H1 (cell line): ENCODE data around the gene FADS3. TPM values are rescaled to one million over a fixed set of nuclear protein-coding genes. Genes with fewer than 3 reads are reported as not detected.

ENCODE experiments used
- CTCF ChIA-PET: fragments of 300-600 bp; sonication (Branson Sonifier 250); formaldehyde crosslinking; loops from one replicate; lab custom pipeline; 2021; ENCODE audit not compliant: partially characterized antibody; lab: Charles Lee
- POLR2A ChIA-PET: fragments of 300-600 bp; sonication (Branson Sonifier 250); formaldehyde crosslinking; loops from one replicate; lab custom pipeline; 2021; ENCODE audit warnings: inconsistent platforms; ENCODE audit not compliant: partially characterized antibody; lab: Charles Lee
- DNase-seq, 2 experiments: peaks; one replicate each; pipeline versions ENCODE4 v3.0.0 to v3.0.0-alpha.2; 2010 to 2022; ENCODE audit warnings: low spot score in 2 of 2, low read depth in 1 of 2, mixed read lengths in 1 of 2
- FAIRE-seq: peaks from 2 replicates; lab custom pipeline; 2011; peaks lifted over from hg19 to GRCh38; lab: Jason Lieb, UNC
- H2AFZ ChIP-seq: 2 replicates; pipeline ENCODE4 v1.8.1; 2012; ENCODE audit warnings: low read length, inconsistent platforms
- H2AK5ac ChIP-seq: 2 replicates; pipeline ENCODE4 v1.6.1; 2013; ENCODE audit warnings: low read depth, low read length
- H2BK120ac ChIP-seq: replicated peaks from 2 replicates; pipeline ENCODE3; 2013; ENCODE audit warnings: low read depth, low read length, inconsistent platforms
- H2BK12ac ChIP-seq: 2 replicates; pipeline ENCODE4 v1.6.1; 2013; ENCODE audit warnings: low read depth, low read length
- H2BK15ac ChIP-seq: 2 replicates; pipeline ENCODE4 v1.6.1; 2013; ENCODE audit warnings: low read length
- H2BK20ac ChIP-seq: 2 replicates; pipeline ENCODE4 v1.6.1; 2013; ENCODE audit warnings: low read length
- H2BK5ac ChIP-seq: 2 replicates; pipeline ENCODE4 v1.6.1; 2013; ENCODE audit warnings: low read depth, low read length
- H3K14ac ChIP-seq: 2 replicates; pipeline ENCODE4 v1.6.1; 2013; ENCODE audit warnings: inconsistent platforms; ENCODE audit not compliant: insufficient read length
- H3K18ac ChIP-seq: 2 replicates; pipeline ENCODE4 v1.6.1; 2013; ENCODE audit warnings: low read length; ENCODE audit errors: extremely low read depth
- H3K23ac ChIP-seq: 2 replicates; pipeline ENCODE4 v1.6.1; 2013; ENCODE audit warnings: inconsistent platforms; ENCODE audit not compliant: insufficient read length
- H3K23me2 ChIP-seq: 2 replicates; pipeline ENCODE4 v1.6.1; 2013; ENCODE audit warnings: low read depth, low read length
- H3K27ac ChIP-seq: 2 replicates; pipeline ENCODE4 v1.6.1; 2011; ENCODE audit warnings: low read depth, low read length, inconsistent platforms
- H3K27me3 ChIP-seq, 4 experiments: replicated peaks in 1 of 4; 1 replicate in 1 of 4; 2 replicates in 3 of 4; pipeline versions ENCODE4 v1.6.1 to v1.8.1; 2011 to 2013; ENCODE audit warnings: low read length in 3 of 4, mild to moderate bottlenecking in 3 of 4, inconsistent platforms in 2 of 4, mixed read lengths in 2 of 4, moderate library complexity in 1 of 4; ENCODE audit not compliant: control insufficient read depth in 3 of 4, insufficient read depth in 3 of 4; ENCODE audit errors: extremely low read depth in 1 of 4
- H3K36me3 ChIP-seq, 4 experiments: 2 replicates each; pipeline versions ENCODE4 v1.6.1 to v1.8.1; 2011 to 2013; ENCODE audit warnings: mild to moderate bottlenecking in 4 of 4, low read length in 3 of 4, moderate library complexity in 2 of 4, control low read depth in 1 of 4, inconsistent platforms in 1 of 4; ENCODE audit not compliant: insufficient read depth in 4 of 4, control insufficient read depth in 2 of 4
- H3K4ac ChIP-seq: replicated peaks from 2 replicates; pipeline ENCODE3; 2013; ENCODE audit warnings: low read length, low read depth, mixed read lengths, inconsistent platforms; ENCODE audit not compliant: insufficient read length
- H3K4me1 ChIP-seq, 4 experiments: replicated peaks in 1 of 4; 1 replicate in 1 of 4; 2 replicates in 3 of 4; pipeline versions ENCODE4 v1.6.1 to v1.8.1; 2011 to 2013; ENCODE audit warnings: low read length in 3 of 4, inconsistent platforms in 2 of 4, mixed read lengths in 1 of 4; ENCODE audit not compliant: insufficient read depth in 4 of 4, control insufficient read depth in 3 of 4
- H3K4me2 ChIP-seq, 2 experiments: 2 replicates each; pipeline versions ENCODE4 v1.6.1 to v1.8.1; 2011 to 2013; ENCODE audit warnings: low read depth in 2 of 2, low read length in 2 of 2, control low read depth in 1 of 2, inconsistent platforms in 1 of 2, mild to moderate bottlenecking in 1 of 2; ENCODE audit not compliant: insufficient read depth in 1 of 2
- H3K4me3 ChIP-seq, 4 experiments: fragments of 200-600, 300-600 bp in 1 of 4; sonication (generic), shearing (Covaris generic), sonication (Bioruptor Twin) in 1 of 4; 2 replicates each; pipeline versions ENCODE4 v1.5.1 to v1.8.1; 2011 to 2016; ENCODE audit warnings: low read length in 4 of 4, low read depth in 3 of 4, control low read depth in 2 of 4, inconsistent platforms in 2 of 4, mild to moderate bottlenecking in 2 of 4, mixed read lengths in 1 of 4, moderate library complexity in 1 of 4; ENCODE audit not compliant: insufficient read depth in 2 of 4; ENCODE audit errors: extremely low read depth in 1 of 4
- H3K56ac ChIP-seq: replicated peaks from 2 replicates; pipeline ENCODE3; 2013; ENCODE audit warnings: low read depth, mild to moderate bottlenecking, mixed read lengths, low read length, inconsistent platforms; ENCODE audit not compliant: insufficient read length
- H3K79me1 ChIP-seq: 2 replicates; pipeline ENCODE4 v1.6.1; 2013; ENCODE audit warnings: low read depth, low read length, control low read depth
- H3K79me2 ChIP-seq, 2 experiments: 2 replicates each; pipeline versions ENCODE4 v1.6.1 to v1.8.1; 2012 to 2013; ENCODE audit warnings: low read length in 2 of 2, mild to moderate bottlenecking in 2 of 2, inconsistent platforms in 1 of 2; ENCODE audit not compliant: insufficient read depth in 2 of 2, control insufficient read depth in 1 of 2
- H3K9ac ChIP-seq, 4 experiments: replicated peaks in 1 of 4; 1 replicate in 1 of 4; 2 replicates in 3 of 4; pipeline versions ENCODE4 v1.6.1 to v1.8.1; 2011 to 2013; ENCODE audit warnings: low read depth in 3 of 4, low read length in 3 of 4, control low read depth in 2 of 4, mild to moderate bottlenecking in 2 of 4, moderate library complexity in 2 of 4, inconsistent platforms in 1 of 4; ENCODE audit errors: extremely low read depth in 1 of 4
- H3K9me3 ChIP-seq, 2 experiments: 2 replicates each; pipeline versions ENCODE4 v1.6.1 to v1.8.1; 2012 to 2013; ENCODE audit warnings: mild to moderate bottlenecking in 2 of 2, moderate library complexity in 2 of 2, control low read depth in 1 of 2, inconsistent platforms in 1 of 2, low read depth in 1 of 2, low read length in 1 of 2, mixed read lengths in 1 of 2; ENCODE audit not compliant: insufficient read depth in 2 of 2
- H4K20me1 ChIP-seq, 2 experiments: replicated peaks in 1 of 2; 2 replicates each; pipeline versions ENCODE3 to v1.8.1; 2011 to 2013; ENCODE audit warnings: inconsistent platforms in 2 of 2, low read length in 2 of 2, mild to moderate bottlenecking in 1 of 2; ENCODE audit not compliant: insufficient read depth in 2 of 2, control insufficient read depth in 1 of 2
- H4K5ac ChIP-seq: 2 replicates; pipeline ENCODE4 v1.6.1; 2013; ENCODE audit warnings: low read length, low read depth, mixed read lengths, inconsistent platforms; ENCODE audit not compliant: insufficient read length
- H4K8ac ChIP-seq: 2 replicates; pipeline ENCODE4 v1.8.0; 2013; ENCODE audit warnings: mild to moderate bottlenecking, moderate library complexity, low read length, inconsistent platforms; ENCODE audit not compliant: insufficient read depth; ENCODE audit errors: extremely low read depth
- H4K91ac ChIP-seq: replicated peaks from 2 replicates; pipeline ENCODE3; 2013; ENCODE audit warnings: low read length, mixed read lengths, inconsistent platforms; ENCODE audit not compliant: insufficient read length
- BCL11A ChIP-seq, 2 experiments: IDR thresholded peaks; one replicate each; pipeline ENCODE4 v1.6.1; 2011; ENCODE audit warnings: low read depth in 2 of 2, low read length in 2 of 2, mild to moderate bottlenecking in 2 of 2
- GABPA ChIP-seq: IDR thresholded peaks from 2 replicates; pipeline ENCODE4 v1.6.1; 2011; ENCODE audit warnings: mild to moderate bottlenecking, low read length, moderate library complexity, borderline replicate concordance; ENCODE audit not compliant: insufficient read depth
- KDM1A ChIP-seq: fragments of 200-600, 300-600 bp; sonication (generic); IDR thresholded peaks from 2 replicates; pipeline ENCODE4 v1.7.1; 2016; ENCODE audit warnings: mild to moderate bottlenecking, low read length, borderline replicate concordance
- SIRT6 ChIP-seq: IDR thresholded peaks from one replicate; pipeline ENCODE4 v1.7.1; 2012; ENCODE audit warnings: low read length, inconsistent platforms
- WGBS, 2 experiments: shearing (Covaris generic) in 1 of 2; methylation state at CpG; one replicate each; pipeline versions ENCODE4 v1.1.6 to v1.1.7; 2013 to 2015; ENCODE audit warnings: low lambda C conversion rate in 2 of 2, mixed read lengths in 2 of 2, inconsistent platforms in 1 of 2, low coverage in 1 of 2, missing lambda C conversion rate in 1 of 2; ENCODE audit not compliant: insufficient replicate concordance in 2 of 2, insufficient coverage in 1 of 2, insufficient read length in 1 of 2; ENCODE audit errors: extremely low coverage in 1 of 2, missing lambda C conversion rate in 1 of 2; 5-methylcytosine and 5-hydroxymethylcytosine counted together
- polyA plus RNA-seq, 7 experiments: library from polyadenylated mRNA; depleted of rRNA in 3 of 7; stranded (reverse) in 5 of 7; unstranded in 2 of 7; fragments of >200 nt in 5 of 7; fragments of 200-250 nt in 2 of 7; gene quantifications; 1 replicate in 5 of 7; 2 replicates in 1 of 7; 4 replicates in 1 of 7; pipeline versions ENCODE4 v1.2.1 to v1.2.3, GENCODE V29; 2011 to 2013; ENCODE audit warnings: missing spikeins in 2 of 7, mixed read lengths in 2 of 7
- total RNA-seq: library from RNA; stranded (reverse); fragmentation: NEBNext Ultra II Directional; extraction: Animal tissue kit (Norgen Biotek cat#: 25700); gene quantifications from 2 replicates; pipeline ENCODE4 v1.2.1, GENCODE V29; 2021
- TF ChIP-seq, protein P1 (sequence below), 3 experiments: IDR thresholded peaks; 1 replicate in 2 of 3; 2 replicates in 1 of 3; pipeline versions ENCODE4 v1.5.1 to v1.6.1; 2011; ENCODE audit warnings: low read length in 3 of 3, mild to moderate bottlenecking in 3 of 3, inconsistent platforms in 2 of 3, low read depth in 1 of 3, moderate library complexity in 1 of 3; ENCODE audit not compliant: insufficient read depth in 1 of 3; ENCODE audit errors: control extremely low read depth in 1 of 3

Gene FADS3
- total and polyA plus RNA-seq, 2 of the 8 experiments (the other 6 are each of a cell fraction or from before 2014, with no cell fraction given) = 43.8 to 76.3 TPM

DNA sequence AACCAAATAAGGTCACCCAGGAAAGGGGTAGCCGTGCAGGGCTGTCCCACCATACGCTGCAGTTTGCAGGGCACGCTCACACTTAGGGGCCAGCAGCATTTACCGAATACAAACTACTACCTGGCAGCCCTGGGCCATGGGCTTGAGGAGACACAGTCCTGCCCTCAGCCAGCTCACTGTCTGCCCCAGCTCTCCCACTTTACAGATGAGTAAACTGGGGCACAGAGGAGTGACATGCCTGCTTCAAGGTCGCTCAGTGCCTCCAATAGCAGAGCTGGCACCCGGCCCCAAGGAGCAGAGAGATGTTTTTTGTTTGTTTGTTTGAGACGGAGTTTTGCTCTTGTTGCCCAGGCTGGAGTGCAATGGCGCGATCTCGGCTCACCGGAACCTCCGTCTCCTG lies 2.8 kb downstream of the FADS3 start:
- Histone ChIP-seq H3K56ac (no peak overlapping the region), H2BK5ac (no peak overlapping the region; the same call in 1 of the 2 replicates), H3K4me2 (no peak overlapping the region), H3K4me3 (no peak overlapping the region), H2AFZ (no peak overlapping the region), H3K27ac (no peak overlapping the region), H3K14ac (no peak overlapping the region), H4K91ac (no peak overlapping the region), H3K79me2 (peaks cover 0 to 2% of the 10 kb centered on the region in 2 experiments; a peak in 1 of 4 replicates), H2AK5ac (no peak overlapping the region), H2BK12ac (no peak overlapping the region), H4K20me1 (peaks cover 2 to 6% of the 10 kb centered on the region in 2 experiments), H3K79me1 (no peaks in the 10 kb centered on the region; the same call in 1 of the 2 replicates), H2BK15ac (no peak overlapping the region), H3K9me3 (no peaks in the 10 kb centered on the region), H4K5ac (no peak overlapping the region), H3K9ac (no peak overlapping the region), H2BK20ac (no peak overlapping the region), H3K18ac (no peak overlapping the region), H4K8ac (no peak overlapping the region), H3K27me3 (no peaks in the 10 kb centered on the region), H3K23ac (no peak overlapping the region), H3K23me2 (peaks cover 8% of the 10 kb centered on the region; the same call in 1 of the 2 replicates), H3K36me3 (no peaks in the 10 kb centered on the region), H2BK120ac (no peak overlapping the region), H3K4ac (no peak overlapping the region), H3K4me1 (peaks cover 0 to 17% (median 10%) of the 10 kb centered on the region in 4 experiments; a peak in 6 of 7 replicates)
- DNase-seq (no peak), FAIRE-seq (no peak)
- WGBS, 2 experiments = 90% methylated on average over 12 of the region's 12 CpGs; no CpG with 5 or more reads in 1 of the 2 experiments
- TF ChIP-seq, protein P1, sequence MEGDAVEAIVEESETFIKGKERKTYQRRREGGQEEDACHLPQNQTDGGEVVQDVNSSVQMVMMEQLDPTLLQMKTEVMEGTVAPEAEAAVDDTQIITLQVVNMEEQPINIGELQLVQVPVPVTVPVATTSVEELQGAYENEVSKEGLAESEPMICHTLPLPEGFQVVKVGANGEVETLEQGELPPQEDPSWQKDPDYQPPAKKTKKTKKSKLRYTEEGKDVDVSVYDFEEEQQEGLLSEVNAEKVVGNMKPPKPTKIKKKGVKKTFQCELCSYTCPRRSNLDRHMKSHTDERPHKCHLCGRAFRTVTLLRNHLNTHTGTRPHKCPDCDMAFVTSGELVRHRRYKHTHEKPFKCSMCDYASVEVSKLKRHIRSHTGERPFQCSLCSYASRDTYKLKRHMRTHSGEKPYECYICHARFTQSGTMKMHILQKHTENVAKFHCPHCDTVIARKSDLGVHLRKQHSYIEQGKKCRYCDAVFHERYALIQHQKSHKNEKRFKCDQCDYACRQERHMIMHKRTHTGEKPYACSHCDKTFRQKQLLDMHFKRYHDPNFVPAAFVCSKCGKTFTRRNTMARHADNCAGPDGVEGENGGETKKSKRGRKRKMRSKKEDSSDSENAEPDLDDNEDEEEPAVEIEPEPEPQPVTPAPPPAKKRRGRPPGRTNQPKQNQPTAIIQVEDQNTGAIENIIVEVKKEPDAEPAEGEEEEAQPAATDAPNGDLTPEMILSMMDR (IDR thresholded peaks at IDR 0.05; ENCODE audit: control extremely low read depth in 1 of 3, insufficient read depth in 1 of 3, low read depth in 1 of 3, low read length in 3 of 3) = no peak
- TF ChIP-seq SIRT6 = no peak
- TF ChIP-seq GABPA = no peak
- no peak for TF ChIP-seq KDM1A
- no peak for TF ChIP-seq BCL11A (IDR thresholded peaks at IDR 0.05; ENCODE audit: low read depth in 2 of 2, low read length in 2 of 2)
- POLR2A ChIA-PET = interaction anchor here (1.1 to 1.4 kb wide), 2 partner anchors 10 to 15 kb away, joined by 3 to 4 read pairs; no protein-coding TSS in a partner anchor
- CTCF ChIA-PET = interaction anchor here (0.9 to 23.2 kb wide), 8 partner anchors 9 to 227 kb away, joined by 3 to 658 read pairs (median 6); partner anchors contain the start of gene BEST1
